ENCODE data around the gene FERMT2.

- TF ChIP-seq CTCF (IDR thresholded peaks at IDR 0.05) (no peak), POLR2AphosphoS5 (IDR thresholded peaks at IDR 0.05) (no peak)
Measured at GRCh38 chr14:52846591-52846990, 104.3 kb downstream of the FERMT2 start.
